HCT116 (cell line): ENCODE measurements around the gene EPS8L2. TPM values are rescaled to one million over a fixed set of nuclear protein-coding genes. Genes with fewer than 3 reads are reported as not detected.

ENCODE experiments used
- ATAC-seq: fragments of 200-7000 bp; cut with Tn5 transposase; 2 replicates; pipeline ENCODE4 v1.9.1; 2020; ENCODE audit warnings: mild to moderate bottlenecking, moderate library complexity
- BruUV-seq: library from RNA; stranded (reverse); fragments of 400-500 nt; replicated peaks from 2 replicates; lab custom pipeline; 2021; lab: Mats Ljungman, UMichigan
- CTCF ChIA-PET: fragments of 300-600 bp; sonication (Branson Sonifier 250); formaldehyde crosslinking; loops from one replicate; lab custom pipeline; 2021; ENCODE audit warnings: antibody characterized with exemption; lab: Charles Lee
- POLR2A ChIA-PET: fragments of 300-600, 350-600 bp; sonication (Branson Sonifier 250); formaldehyde crosslinking; loops from one replicate; lab custom pipeline; 2021; ENCODE audit warnings: antibody characterized with exemption; lab: Charles Lee
- RAD21 ChIA-PET, 2 experiments: fragments of 300-600 bp; sonication (Branson Sonifier 250); formaldehyde crosslinking; loops; one replicate each; lab custom pipeline; 2023; ENCODE audit warnings: low total read pairs in 2 of 2; ENCODE audit not compliant: uncharacterized antibody in 2 of 2, unreplicated experiment in 2 of 2, low non-redundant PET in 1 of 2; lab: Charles Lee
- DNase-seq: peaks from one replicate; pipeline ENCODE4 v3.0.0-alpha.2; 2010; ENCODE audit warnings: low read depth, low spot score
- H2AFZ ChIP-seq: fragments of 200-600 bp; shearing (Covaris generic), sonication (generic); 2 replicates; pipeline ENCODE4 v1.6.1; 2017; ENCODE audit warnings: low read depth, mixed run types, mixed read lengths, antibody characterized with exemption, low read length; ENCODE audit not compliant: poor library complexity, severe bottlenecking
- H3K27ac ChIP-seq: 2 replicates; pipeline ENCODE4 v1.5.1; 2012; ENCODE audit warnings: low read depth, low read length
- H3K27me3 ChIP-seq: fragments of 200-600 bp; sonication (generic); 2 replicates; pipeline ENCODE4 v1.6.1; 2016; ENCODE audit warnings: mixed run types, low read length, mixed read lengths; ENCODE audit not compliant: insufficient read depth
- H3K36me3 ChIP-seq, 2 experiments: fragments of 200-500 bp in 1 of 2; fragments of 200-600 bp in 1 of 2; sonication (Bioruptor generic) in 1 of 2; sonication (generic) in 1 of 2; 2 replicates each; pipeline versions ENCODE4 v1.5.1 to v1.6.1; 2014 to 2016; ENCODE audit warnings: low read length in 2 of 2, inconsistent platforms in 1 of 2, mixed read lengths in 1 of 2, mixed run types in 1 of 2; ENCODE audit not compliant: insufficient read depth in 2 of 2, control insufficient read depth in 1 of 2
- H3K4me1 ChIP-seq, 2 experiments: fragments of 200-600 bp in 1 of 2; sonication (generic) in 1 of 2; 2 replicates each; pipeline versions ENCODE4 v1.5.1 to v1.6.1; 2012 to 2017; ENCODE audit warnings: low read length in 2 of 2, inconsistent platforms in 1 of 2, mild to moderate bottlenecking in 1 of 2, mixed read lengths in 1 of 2, mixed run types in 1 of 2, moderate library complexity in 1 of 2; ENCODE audit not compliant: insufficient read depth in 2 of 2, control insufficient read depth in 1 of 2
- H3K4me2 ChIP-seq: fragments of 200-600 bp; sonication (generic); 2 replicates; pipeline ENCODE4 v1.6.1; 2017; ENCODE audit warnings: mixed run types, low read length, mixed read lengths
- H3K4me3 ChIP-seq, 2 experiments: fragments of 200-600 bp in 1 of 2; sonication (generic) in 1 of 2; replicated peaks in 1 of 2; 2 replicates each; pipeline ENCODE4 v1.5.1; 2011 to 2016; ENCODE audit warnings: low read length in 2 of 2, control low read depth in 1 of 2, low read depth in 1 of 2, mild to moderate bottlenecking in 1 of 2, mixed read lengths in 1 of 2, mixed run types in 1 of 2
- H3K79me2 ChIP-seq: fragments of 200-600 bp; sonication (generic); 2 replicates; pipeline ENCODE4 v1.6.1; 2017; ENCODE audit warnings: mild to moderate bottlenecking, mixed run types, low read length, moderate library complexity, mixed read lengths; ENCODE audit not compliant: insufficient read depth
- H3K9ac ChIP-seq: fragments of 200-600 bp; sonication (generic); 2 replicates; pipeline ENCODE4 v1.6.1; 2016; ENCODE audit warnings: low read length, mixed read lengths
- H3K9me2 ChIP-seq: fragments of 200-600 bp; sonication (generic), shearing (Covaris generic); 2 replicates; pipeline ENCODE4 v1.6.1; 2017; ENCODE audit warnings: mixed run types, mild to moderate bottlenecking, moderate library complexity; ENCODE audit not compliant: insufficient read depth
- H3K9me3 ChIP-seq, 2 experiments: fragments of 200-500 bp in 1 of 2; fragments of 200-600 bp in 1 of 2; sonication (Bioruptor generic) in 1 of 2; sonication (generic) in 1 of 2; 2 replicates each; pipeline ENCODE4 v1.6.1; 2014 to 2017; ENCODE audit warnings: low read length in 2 of 2, mixed read lengths in 2 of 2, inconsistent platforms in 1 of 2, low read depth in 1 of 2, mild to moderate bottlenecking in 1 of 2, mixed run types in 1 of 2, moderate library complexity in 1 of 2; ENCODE audit not compliant: control insufficient read depth in 1 of 2, insufficient read depth in 1 of 2
- H4K20me1 ChIP-seq: fragments of 200-600 bp; sonication (generic), shearing (Covaris generic); 2 replicates; pipeline ENCODE4 v1.6.1; 2017; ENCODE audit warnings: mixed run types, mild to moderate bottlenecking, moderate library complexity; ENCODE audit not compliant: insufficient read depth
- ATF3 ChIP-seq: IDR thresholded peaks from 2 replicates; pipeline ENCODE4 v1.6.1; 2012
- CTCF ChIP-seq, 3 experiments: fragments of 200-600 bp in 1 of 3; sonication (generic) in 1 of 3; IDR thresholded peaks in 2 of 3; conservative IDR thresholded peaks in 1 of 3; 2 replicates each; pipeline ENCODE4 v1.5.1; 2012 to 2017; ENCODE audit warnings: low read depth in 2 of 3, low read length in 2 of 3, antibody characterized with exemption in 1 of 3, borderline replicate concordance in 1 of 3, control low read depth in 1 of 3, mild to moderate bottlenecking in 1 of 3, mixed read lengths in 1 of 3, mixed run types in 1 of 3, moderate library complexity in 1 of 3; ENCODE audit not compliant: insufficient read depth in 1 of 3
- ELF1 ChIP-seq: IDR thresholded peaks from 2 replicates; pipeline ENCODE4 v1.6.1; 2012; ENCODE audit warnings: low read depth, borderline replicate concordance
- EZH2 ChIP-seq: fragments of 200-600 bp; sonication (generic); IDR thresholded peaks from 2 replicates; pipeline ENCODE4 v1.6.1; 2017; ENCODE audit warnings: antibody characterized with exemption, mixed run types
- EZH2phosphoT487 ChIP-seq: fragments of 200-600 bp; IDR thresholded peaks from 2 replicates; pipeline ENCODE4 v1.6.1; 2018; ENCODE audit warnings: antibody characterized with exemption, borderline replicate concordance
- MAX ChIP-seq: IDR thresholded peaks from 2 replicates; pipeline ENCODE4 v1.6.1; 2012
- POLR2AphosphoS5 ChIP-seq: IDR thresholded peaks from 2 replicates; pipeline ENCODE4 v1.6.1; 2011; ENCODE audit warnings: mild to moderate bottlenecking, low read depth, low read length, moderate library complexity
- SIN3A ChIP-seq: IDR thresholded peaks from 2 replicates; pipeline ENCODE4 v1.6.1; 2012; ENCODE audit warnings: low read depth
- SP1 ChIP-seq: IDR thresholded peaks from 2 replicates; pipeline ENCODE4 v1.6.1; 2012; ENCODE audit warnings: low read depth
- TCF7L2 ChIP-seq: IDR thresholded peaks from 2 replicates; pipeline ENCODE4 v1.7.0; 2011; ENCODE audit warnings: borderline replicate concordance, inconsistent platforms; ENCODE audit not compliant: insufficient read depth, insufficient read length; ENCODE audit errors: extremely low read depth
- YY1 ChIP-seq: IDR thresholded peaks from 2 replicates; pipeline ENCODE4 v1.6.1; 2011; ENCODE audit warnings: low read length, low read depth, moderate library complexity, mild to moderate bottlenecking; ENCODE audit not compliant: insufficient replicate concordance; ENCODE audit errors: extremely low read depth
- ZBTB33 ChIP-seq: IDR thresholded peaks from 2 replicates; pipeline ENCODE4 v1.6.1; 2011; ENCODE audit warnings: mild to moderate bottlenecking, low read length, moderate library complexity; ENCODE audit not compliant: insufficient replicate concordance; ENCODE audit errors: extremely low read depth
- ZFX ChIP-seq: fragments of 450-650 bp; IDR thresholded peaks from 2 replicates; pipeline ENCODE4 v1.6.1; 2017
- ZNF274 ChIP-seq: fragments of 200-500 bp; sonication (Bioruptor generic); IDR thresholded peaks from 2 replicates; pipeline ENCODE4 v1.6.1; 2014; ENCODE audit warnings: mild to moderate bottlenecking, low read depth, low read length, inconsistent platforms
- intact Hi-C: fragments of 100-400 bp; cut with micrococcal nuclease; formaldehyde crosslinking; loops from 2 replicates; pipeline ENCODE4 v1.10.0; 2022
- total RNA-seq: library from RNA; stranded (reverse); gene quantifications from one replicate; pipeline ENCODE4 v1.2.1, GENCODE V29; 2021; ENCODE audit not compliant: unreplicated experiment

The EPS8L2 gene
- total RNA-seq, 1 experiment from 2014 or later, result 157 TPM

- POLR2A ChIA-PET, result interaction anchor here (1.2 kb wide), 1 partner anchor 36 kb away, joined by 3 read pairs; no protein-coding TSS in a partner anchor
Observed at GRCh38 chr11:727281-727701, 21.3 kb downstream of the EPS8L2 start.

More at GRCh38 chr11:727281-727701, 21.3 kb downstream of the EPS8L2 start:
- Histone ChIP-seq H3K4me1 (peaks cover 7 to 24% of the 10 kb centered on the region in 2 experiments; a peak in 3 of 4 replicates), H3K79me2 (no peaks in the 10 kb centered on the region), H3K9ac (peak overlapping the region; percentile 61), H3K27ac (peak overlapping the region; percentile 70), H3K36me3 (peaks cover 0 to 11% of the 10 kb centered on the region in 2 experiments; a peak in 1 of 4 replicates), H3K9me2 (no peaks in the 10 kb centered on the region), H3K4me3 (0 out of 4 replicates have a peak overlapping the region, but pooled peaks of 1 of the 2 experiments have one; percentile 14), H2AFZ (no peak overlapping the region), H3K27me3 (no peaks in the 10 kb centered on the region), H3K4me2 (peak overlapping the region; percentile 78), H3K9me3 (no peaks in the 10 kb centered on the region), H4K20me1 (no peaks in the 10 kb centered on the region)
- ATAC-seq, result no peak; the same call in 1 of the 2 replicates
- no peak for DNase-seq
- TF ChIP-seq EZH2 (no peak), EZH2phosphoT487 (no peak), ELF1 (no peak), SIN3A (no peak), POLR2AphosphoS5 (no peak), ZBTB33 (no peak), MAX (no peak), SP1 (no peak), ATF3 (no peak), TCF7L2 (no peak), ZFX (no peak), ZNF274 (no peak), CTCF (IDR thresholded peaks at IDR 0.05 in 2 of 3, conservative IDR thresholded peaks at IDR 0.05 in 1 of 3; ENCODE audit: borderline replicate concordance in 1 of 3, insufficient read depth in 1 of 3, low read depth in 2 of 3, low read length in 2 of 3) (no peak), YY1 (no peak)
- intact Hi-C loops, result no loop called here
- CTCF ChIA-PET, result interaction anchor here (0.7 to 2.1 kb wide), 8 partner anchors 10 to 36 kb away, joined by 3 to 10 read pairs (median 6); partner anchors contain the start of genes DEAF1, EPS8L2, TALDO1 and TMEM80
- RAD21 ChIA-PET, result interaction anchor here in 1 of 2 experiments (0.6 kb wide), 1 partner anchor 171 kb away, joined by 3 read pairs; no protein-coding TSS in a partner anchor
- BruUV-seq, result TSS peak; percentile 76
